ENCODE measurements around the gene F2RL3.

F2RL3 gene

DNA sequence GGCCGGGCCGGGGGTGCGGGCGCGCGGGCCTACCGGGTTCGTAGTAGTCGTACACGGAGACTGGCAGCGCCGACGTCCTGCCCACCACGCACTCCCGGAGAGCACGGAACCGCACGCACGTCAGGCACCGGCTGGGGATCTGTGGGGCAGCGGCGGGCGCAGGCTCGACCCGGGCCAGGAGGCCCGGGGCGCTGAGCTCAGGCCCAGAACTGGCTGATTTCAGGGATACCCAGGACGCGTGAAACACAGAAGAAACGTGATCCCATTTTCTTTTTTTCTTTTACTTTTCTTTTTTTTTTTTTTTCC lies 9.0 kb downstream of the F2RL3 start:
- H3K9me3 ChIP-seq (ENCODE audit: low read length), result no peaks in the 10 kb centered on the region
- H3K36me3 ChIP-seq (ENCODE audit: insufficient read depth, low read length), result no peaks in the 10 kb centered on the region
- peak overlapping the region; percentile 61 for H3K4me3 ChIP-seq (ENCODE audit: low read depth, low read length, poor library complexity, severe bottlenecking)
- H3K27ac ChIP-seq (ENCODE audit: low read depth, low read length, poor library complexity, severe bottlenecking), result no peak overlapping the region
- no peaks in the 10 kb centered on the region for H3K79me2 ChIP-seq (ENCODE audit: insufficient read depth, low read length)
- peak overlapping the region; percentile 73 for H3K4me2 ChIP-seq (ENCODE audit: low read length)
- no peaks in the 10 kb centered on the region; the same call in 1 of the 2 replicates for H3F3A ChIP-seq (ENCODE audit: insufficient read depth, low read length)
- H4K20me1 ChIP-seq (ENCODE audit: insufficient read depth, low read length), result no peaks in the 10 kb centered on the region
- no peak overlapping the region for H2AFZ ChIP-seq (ENCODE audit: low read length)
- peak overlapping the region; percentile 49; the same call in 1 of the 2 replicates for H3K9ac ChIP-seq (ENCODE audit: low read length)
- no peaks in the 10 kb centered on the region; the same call in 1 of the 2 replicates for H3K27me3 ChIP-seq (ENCODE audit: insufficient read depth, low read length)
- TF ChIP-seq CTCF (IDR thresholded peaks at IDR 0.05; ENCODE audit: low read length) (no peak), EZH2 (IDR thresholded peaks at IDR 0.05; ENCODE audit: borderline replicate concordance, low read length) (no peak)
- H3K4me1 ChIP-seq (ENCODE audit: insufficient read depth, low read length, severe bottlenecking), result peaks cover 16% of the 10 kb centered on the region
- H3K9me2 ChIP-seq (ENCODE audit: low read depth, low read length), result no peaks in the 10 kb centered on the region

DNA sequence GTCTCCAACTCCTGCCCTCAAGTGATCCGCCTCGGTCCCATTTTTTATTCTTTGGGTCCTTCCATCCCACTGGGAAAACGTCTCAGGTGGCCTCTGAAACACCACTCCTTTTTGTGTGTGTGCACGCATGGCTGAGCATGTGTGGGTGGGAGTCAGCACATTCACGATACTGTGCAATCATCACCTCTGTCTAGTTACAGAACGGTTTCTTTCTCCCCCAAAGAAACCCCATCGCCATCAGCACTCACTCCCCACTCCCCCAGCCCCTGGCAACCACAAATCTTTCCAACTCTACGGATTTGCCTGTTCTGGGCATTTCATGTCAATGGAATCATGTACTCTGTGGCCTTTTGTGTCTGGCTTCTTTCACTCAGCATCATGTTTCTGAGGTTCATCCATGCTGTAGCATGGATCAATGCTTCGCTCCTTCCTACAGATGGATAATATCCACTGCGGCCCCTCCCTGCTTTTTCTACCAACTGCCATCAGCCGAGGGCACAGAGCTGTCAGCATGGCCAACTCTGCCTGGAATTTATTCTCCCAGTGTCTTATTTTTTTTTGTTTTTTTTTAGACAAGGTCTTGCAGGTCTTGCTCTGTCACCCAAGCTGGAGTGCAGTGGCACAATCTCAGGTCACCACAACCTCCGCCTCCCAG lies 9.7 kb downstream of the F2RL3 start:
- no peaks in the 10 kb centered on the region for H3K79me2 ChIP-seq (ENCODE audit: insufficient read depth, low read length)
- peaks cover 9% of the 10 kb centered on the region for H3K4me1 ChIP-seq (ENCODE audit: insufficient read depth, low read length, severe bottlenecking)
- no peak overlapping the region for H3K9ac ChIP-seq (ENCODE audit: low read length)
- no peaks in the 10 kb centered on the region; the same call in 1 of the 2 replicates for H3F3A ChIP-seq (ENCODE audit: insufficient read depth, low read length)
- no peaks in the 10 kb centered on the region for H3K36me3 ChIP-seq (ENCODE audit: insufficient read depth, low read length)
- no peak for TF ChIP-seq CTCF (IDR thresholded peaks at IDR 0.05; ENCODE audit: low read length)
- TF ChIP-seq EZH2 (IDR thresholded peaks at IDR 0.05; ENCODE audit: borderline replicate concordance, low read length), result no peak
- H4K20me1 ChIP-seq (ENCODE audit: insufficient read depth, low read length), result no peaks in the 10 kb centered on the region
- no peak overlapping the region for H3K27ac ChIP-seq (ENCODE audit: low read depth, low read length, poor library complexity, severe bottlenecking)
- H3K27me3 ChIP-seq (ENCODE audit: insufficient read depth, low read length), result no peaks in the 10 kb centered on the region; the same call in 1 of the 2 replicates
- no peaks in the 10 kb centered on the region for H3K9me3 ChIP-seq (ENCODE audit: low read length)
- H3K4me2 ChIP-seq (ENCODE audit: low read length), result no peak overlapping the region
- H3K9me2 ChIP-seq (ENCODE audit: low read depth, low read length), result no peaks in the 10 kb centered on the region
- no peak overlapping the region for H2AFZ ChIP-seq (ENCODE audit: low read length)
- H3K4me3 ChIP-seq (ENCODE audit: low read depth, low read length, poor library complexity, severe bottlenecking), result no peak overlapping the region

GRCh38 chr19:16899566-16900075 lies 10.8 kb downstream of the F2RL3 start:
- H3K9me2 ChIP-seq (ENCODE audit: low read depth, low read length), result no peaks in the 10 kb centered on the region
- TF ChIP-seq CTCF (IDR thresholded peaks at IDR 0.05; ENCODE audit: low read length) (peak; percentile 68), EZH2 (IDR thresholded peaks at IDR 0.05; ENCODE audit: borderline replicate concordance, low read length) (no peak)
- no peak overlapping the region for H3K4me3 ChIP-seq (ENCODE audit: low read depth, low read length, poor library complexity, severe bottlenecking)
- H3K9ac ChIP-seq (ENCODE audit: low read length), result no peak overlapping the region
- no peaks in the 10 kb centered on the region for H4K20me1 ChIP-seq (ENCODE audit: insufficient read depth, low read length)
- no peaks in the 10 kb centered on the region for H3K4me1 ChIP-seq (ENCODE audit: insufficient read depth, low read length, severe bottlenecking)
- H3K27ac ChIP-seq (ENCODE audit: low read depth, low read length, poor library complexity, severe bottlenecking), result no peak overlapping the region
- no peak overlapping the region for H2AFZ ChIP-seq (ENCODE audit: low read length)
- H3K4me2 ChIP-seq (ENCODE audit: low read length), result no peak overlapping the region
- H3F3A ChIP-seq (ENCODE audit: insufficient read depth, low read length), result no peaks in the 10 kb centered on the region; the same call in 1 of the 2 replicates
- H3K27me3 ChIP-seq (ENCODE audit: insufficient read depth, low read length), result no peaks in the 10 kb centered on the region; the same call in 1 of the 2 replicates
- no peaks in the 10 kb centered on the region for H3K79me2 ChIP-seq (ENCODE audit: insufficient read depth, low read length)
- H3K36me3 ChIP-seq (ENCODE audit: insufficient read depth, low read length), result no peaks in the 10 kb centered on the region
- H3K9me3 ChIP-seq (ENCODE audit: low read length), result no peaks in the 10 kb centered on the region

Data from OCI-LY1 (cell line).